ENCODE results near the gene TBC1D5.

Gene TBC1D5

GRCh38 chr3:17589888-17590287, 152.5 kb downstream of the TBC1D5 start:
- no peak for DNase-seq (ENCODE audit: low read depth, low spot score)

- no peak for DNase-seq (ENCODE audit: low read depth, low spot score)
These were observed 154.0 kb downstream of the TBC1D5 start for GRCh38 chr3:17588422-17588821.

GRCh38 chr3:17585394-17586325, 156.8 kb downstream of the TBC1D5 start:
- no peak for DNase-seq (ENCODE audit: low read depth, low spot score)

- no peak for DNase-seq (ENCODE audit: low read depth, low spot score)
These were observed 158.4 kb downstream of the TBC1D5 start for GRCh38 chr3:17584066-17584465.

GRCh38 chr3:17583530-17583929, 158.9 kb downstream of the TBC1D5 start:
- DNase-seq (ENCODE audit: low read depth, low spot score), result no peak

GRCh38 chr3:17581421-17582080, 160.9 kb downstream of the TBC1D5 start:
- DNase-seq (ENCODE audit: low read depth, low spot score), result no peak

- no peak for DNase-seq (ENCODE audit: low read depth, low spot score)
These were observed 161.5 kb downstream of the TBC1D5 start for GRCh38 chr3:17580901-17581300.

GRCh38 chr3:17579289-17580031, 163.0 kb downstream of the TBC1D5 start:
- DNase-seq (ENCODE audit: low read depth, low spot score), result no peak

GRCh38 chr3:17577796-17578520, 164.5 kb downstream of the TBC1D5 start:
- DNase-seq (ENCODE audit: low read depth, low spot score), result no peak

- DNase-seq (ENCODE audit: low read depth, low spot score), result no peak
These were observed 169.0 kb downstream of the TBC1D5 start for GRCh38 chr3:17573396-17573795.

GRCh38 chr3:17571686-17572085, 170.7 kb downstream of the TBC1D5 start:
- DNase-seq (ENCODE audit: low read depth, low spot score), result no peak

- DNase-seq (ENCODE audit: low read depth, low spot score), result no peak
These were observed 179.6 kb downstream of the TBC1D5 start for GRCh38 chr3:17562845-17563244.

GRCh38 chr3:17558565-17558964, 183.9 kb downstream of the TBC1D5 start:
- no peak for DNase-seq (ENCODE audit: low read depth, low spot score)

GRCh38 chr3:17557749-17558463, 184.5 kb downstream of the TBC1D5 start:
- no peak for DNase-seq (ENCODE audit: low read depth, low spot score)

GRCh38 chr3:17555525-17555924, 186.9 kb downstream of the TBC1D5 start:
- no peak for DNase-seq (ENCODE audit: low read depth, low spot score)

- DNase-seq (ENCODE audit: low read depth, low spot score), result no peak
These were observed 188.4 kb downstream of the TBC1D5 start for GRCh38 chr3:17554078-17554477.

GRCh38 chr3:17553080-17553479, 189.4 kb downstream of the TBC1D5 start:
- DNase-seq (ENCODE audit: low read depth, low spot score), result no peak

GRCh38 chr3:17552351-17552750, 190.1 kb downstream of the TBC1D5 start:
- DNase-seq (ENCODE audit: low read depth, low spot score), result no peak

GRCh38 chr3:17551895-17552294, 190.5 kb downstream of the TBC1D5 start:
- no peak for DNase-seq (ENCODE audit: low read depth, low spot score)

- DNase-seq (ENCODE audit: low read depth, low spot score), result no peak
These were observed 191.1 kb downstream of the TBC1D5 start for GRCh38 chr3:17551333-17551732.

GRCh38 chr3:17550624-17551023, 191.8 kb downstream of the TBC1D5 start:
- no peak for DNase-seq (ENCODE audit: low read depth, low spot score)
